Ishikawa (cell line): ENCODE results near the gene GDPD3.
A peak's percentile ranks its signal among the peaks of the same experiment; 100 is the strongest.

ENCODE experiments used
- RAD21 ChIP-seq: IDR thresholded peaks from 2 replicates; pipeline ENCODE4 v1.6.1; 2012; ENCODE audit warnings: low read depth
- TCF12 ChIP-seq: IDR thresholded peaks from 2 replicates; pipeline ENCODE4 v1.6.1; 2012; ENCODE audit warnings: low read depth
- ZBTB7A ChIP-seq: IDR thresholded peaks from 2 replicates; pipeline ENCODE4 v1.6.1; 2012; ENCODE audit warnings: low read depth
- TF ChIP-seq, protein P1 (sequence below): IDR thresholded peaks from 2 replicates; pipeline ENCODE4 v1.6.1; 2012; ENCODE audit warnings: low read depth, mild to moderate bottlenecking

DNA sequence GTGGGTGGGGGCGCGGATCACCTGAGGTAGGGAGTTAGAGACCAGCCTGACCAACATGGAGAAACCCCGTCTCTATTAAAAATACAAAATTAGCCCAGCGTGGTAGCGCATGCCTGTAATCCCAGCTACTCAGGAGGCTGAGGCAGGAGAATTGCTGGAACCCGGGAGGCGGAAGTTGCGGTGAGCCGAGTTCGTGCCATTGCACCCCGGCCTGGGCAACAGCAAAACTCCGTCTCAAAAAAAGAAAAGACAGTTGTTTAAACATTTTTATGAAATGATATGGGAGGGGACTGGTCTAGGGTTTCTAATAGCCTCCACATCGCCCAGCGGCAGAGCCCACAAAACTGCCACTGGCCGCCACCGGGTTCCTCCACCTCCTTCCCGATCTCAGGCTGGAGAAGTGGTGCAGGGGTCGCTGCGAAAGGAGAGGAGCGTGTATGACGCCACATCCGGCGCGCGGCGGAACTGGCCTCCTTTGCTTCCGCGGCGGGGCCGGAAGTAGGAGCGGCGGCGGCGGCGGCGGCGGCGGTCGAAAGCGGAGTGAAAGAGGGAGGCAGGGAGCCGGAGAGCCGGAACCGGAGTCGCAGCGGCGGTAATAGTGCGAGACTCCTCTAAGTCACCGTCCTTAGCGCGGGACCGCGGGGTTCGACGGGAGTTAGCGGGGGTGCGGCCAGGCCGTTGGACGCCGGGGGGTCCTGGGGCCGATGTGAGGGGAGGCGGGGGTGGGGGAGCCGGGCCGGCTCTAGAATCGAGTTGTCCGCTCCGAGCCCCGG lies 37.6 kb downstream of the GDPD3 start, which contains the start of gene PPP4C:
- no peak for TF ChIP-seq RAD21
- peak; percentile 46; the same call in 1 of the 2 replicates for TF ChIP-seq ZBTB7A
- TF ChIP-seq, protein P1, sequence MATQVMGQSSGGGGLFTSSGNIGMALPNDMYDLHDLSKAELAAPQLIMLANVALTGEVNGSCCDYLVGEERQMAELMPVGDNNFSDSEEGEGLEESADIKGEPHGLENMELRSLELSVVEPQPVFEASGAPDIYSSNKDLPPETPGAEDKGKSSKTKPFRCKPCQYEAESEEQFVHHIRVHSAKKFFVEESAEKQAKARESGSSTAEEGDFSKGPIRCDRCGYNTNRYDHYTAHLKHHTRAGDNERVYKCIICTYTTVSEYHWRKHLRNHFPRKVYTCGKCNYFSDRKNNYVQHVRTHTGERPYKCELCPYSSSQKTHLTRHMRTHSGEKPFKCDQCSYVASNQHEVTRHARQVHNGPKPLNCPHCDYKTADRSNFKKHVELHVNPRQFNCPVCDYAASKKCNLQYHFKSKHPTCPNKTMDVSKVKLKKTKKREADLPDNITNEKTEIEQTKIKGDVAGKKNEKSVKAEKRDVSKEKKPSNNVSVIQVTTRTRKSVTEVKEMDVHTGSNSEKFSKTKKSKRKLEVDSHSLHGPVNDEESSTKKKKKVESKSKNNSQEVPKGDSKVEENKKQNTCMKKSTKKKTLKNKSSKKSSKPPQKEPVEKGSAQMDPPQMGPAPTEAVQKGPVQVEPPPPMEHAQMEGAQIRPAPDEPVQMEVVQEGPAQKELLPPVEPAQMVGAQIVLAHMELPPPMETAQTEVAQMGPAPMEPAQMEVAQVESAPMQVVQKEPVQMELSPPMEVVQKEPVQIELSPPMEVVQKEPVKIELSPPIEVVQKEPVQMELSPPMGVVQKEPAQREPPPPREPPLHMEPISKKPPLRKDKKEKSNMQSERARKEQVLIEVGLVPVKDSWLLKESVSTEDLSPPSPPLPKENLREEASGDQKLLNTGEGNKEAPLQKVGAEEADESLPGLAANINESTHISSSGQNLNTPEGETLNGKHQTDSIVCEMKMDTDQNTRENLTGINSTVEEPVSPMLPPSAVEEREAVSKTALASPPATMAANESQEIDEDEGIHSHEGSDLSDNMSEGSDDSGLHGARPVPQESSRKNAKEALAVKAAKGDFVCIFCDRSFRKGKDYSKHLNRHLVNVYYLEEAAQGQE: no peak
- peak; percentile 30; the same call in 1 of the 2 replicates for TF ChIP-seq TCF12
